GM19395 (cell line): ENCODE measurements around the gene GPR75.

Experiments used
- ATAC-seq: cut with Tn5 transposase; IDR thresholded peaks from one replicate; pipeline ENCODE4 v1.9.1; 2021; ENCODE audit warnings: mild to moderate bottlenecking, moderate library complexity; ENCODE audit not compliant: unreplicated experiment

The GPR75 gene

DNA sequence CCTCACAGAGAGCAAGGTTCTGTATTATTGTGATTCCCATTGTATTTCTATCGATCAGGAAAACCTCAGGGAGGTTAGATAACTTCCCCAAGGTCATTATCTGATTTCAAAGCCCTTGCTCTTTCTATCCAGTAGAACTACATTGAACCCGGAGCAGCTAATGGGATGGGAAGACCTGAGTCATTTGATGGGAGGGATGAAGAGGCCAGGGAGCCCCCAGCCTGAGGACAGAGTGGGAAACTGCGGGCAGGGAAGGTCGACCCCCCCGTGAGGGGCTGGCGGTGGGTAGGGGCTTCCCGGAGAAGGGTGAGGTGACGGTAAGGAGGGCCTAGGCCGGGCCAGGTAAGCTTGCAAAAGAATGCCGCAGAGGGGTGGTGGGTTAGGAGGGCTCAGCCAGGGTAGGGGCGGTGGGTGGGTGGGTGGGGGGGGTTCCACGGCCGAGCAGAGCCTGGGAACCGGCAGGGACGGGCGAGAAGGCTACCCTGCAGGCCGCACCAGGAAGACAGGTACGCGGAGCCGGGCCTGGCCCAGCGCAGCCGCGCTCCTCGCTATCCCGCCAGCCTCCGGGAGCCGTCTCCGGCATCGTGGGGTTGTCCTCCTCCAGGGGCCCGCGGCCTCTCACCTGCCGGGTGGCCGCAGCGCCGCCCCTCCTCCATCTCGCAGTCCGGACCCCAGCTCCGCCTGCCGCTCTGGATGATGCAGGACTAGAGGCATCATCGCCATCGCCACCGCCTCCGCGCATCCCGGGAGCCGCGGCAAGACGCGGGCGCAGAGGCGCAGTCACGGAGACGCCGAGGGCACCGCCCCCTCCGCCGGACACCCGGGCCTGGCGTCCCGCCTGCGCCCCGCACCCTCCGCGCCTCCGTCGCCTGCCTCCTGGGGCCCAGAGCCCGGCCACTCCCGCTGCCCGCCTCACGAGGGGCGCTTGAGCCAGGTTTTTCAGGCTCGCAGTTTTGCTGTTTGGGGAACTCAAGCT, at the start of gene GPR75:
GPR75 (minus strand) TSS at position 762 of the 976 bp plus-strand sequence. CDS start 5,211 bp downstream, outside the sequence.
- no peak for ATAC-seq

DNA sequence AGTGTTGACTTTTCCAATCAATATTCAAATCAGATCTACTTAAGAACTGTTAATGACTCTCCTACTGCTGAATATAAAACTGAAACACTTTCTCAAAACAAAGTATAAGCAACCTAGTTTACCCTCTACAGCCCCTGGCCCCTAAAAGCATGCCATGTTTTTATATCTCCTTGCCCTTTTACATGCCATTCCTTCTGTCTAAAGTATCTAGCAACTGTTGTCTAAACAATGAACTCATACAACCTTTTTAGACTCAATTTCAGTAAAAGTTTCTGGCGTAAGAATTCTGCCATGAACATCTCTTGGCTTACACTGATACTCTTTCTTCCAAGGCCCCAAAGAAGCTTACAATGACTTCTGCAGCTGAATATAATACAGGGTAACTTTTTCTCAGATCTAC, 47.8 kb upstream of the GPR75 start:
- ATAC-seq: no peak

DNA sequence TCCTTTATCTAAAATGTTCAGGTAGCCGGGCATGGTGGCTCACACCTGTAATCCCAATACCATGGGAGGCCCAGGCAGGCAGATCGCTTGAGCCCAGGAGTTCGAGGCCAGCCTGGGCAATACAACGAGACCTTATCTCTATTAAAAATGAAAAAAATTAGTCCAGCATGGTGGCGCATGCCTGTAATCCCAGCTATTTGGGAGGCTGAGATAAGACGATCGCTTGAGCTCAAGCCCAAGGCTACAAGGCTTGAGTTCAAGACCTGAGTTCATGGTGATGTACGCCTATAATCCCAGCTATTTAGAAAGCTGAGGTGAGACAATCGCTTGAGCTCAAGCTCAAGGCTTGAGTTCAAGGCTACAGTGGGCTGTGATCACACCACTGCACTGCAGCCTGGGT, 45.6 kb upstream of the GPR75 start:
- no peak for ATAC-seq

DNA sequence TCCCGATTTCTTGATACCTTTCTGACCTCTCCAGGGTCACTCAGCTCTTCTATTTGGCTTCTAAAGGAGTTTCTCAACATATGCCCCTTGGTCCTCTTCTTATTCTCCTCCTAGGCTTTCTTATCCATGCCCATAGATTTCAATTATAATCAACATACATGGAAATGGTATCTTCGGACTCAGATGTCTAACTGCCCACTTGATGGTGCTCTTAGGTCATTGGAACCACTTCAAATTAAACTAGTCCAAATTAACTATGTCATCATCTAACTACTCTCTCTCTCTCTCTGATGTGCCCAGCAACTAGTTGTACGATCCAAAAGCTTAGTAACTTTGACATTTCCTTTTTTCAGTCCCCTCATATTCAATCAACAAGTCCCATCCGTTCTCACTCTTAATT, 43.2 kb upstream of the GPR75 start:
- ATAC-seq: no peak

DNA sequence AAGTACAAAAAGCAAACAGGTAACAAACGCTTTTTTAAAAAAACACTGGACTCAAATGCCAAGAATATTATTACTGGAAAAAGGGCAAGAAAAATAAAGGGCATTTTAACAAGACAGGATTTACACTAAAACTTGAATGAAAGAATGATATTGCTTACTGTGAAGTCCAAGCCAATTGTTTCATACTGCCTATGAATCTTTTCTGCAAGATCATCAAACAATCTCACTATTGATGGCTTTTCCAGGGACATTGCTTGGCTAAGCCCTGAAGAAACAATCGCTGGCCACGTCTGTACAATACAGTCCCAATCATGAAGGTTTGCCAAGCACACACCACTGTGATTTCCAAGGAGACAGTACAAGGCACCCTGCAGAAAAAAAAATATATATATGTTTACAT, 41.4 kb upstream of the GPR75 start:
- ATAC-seq: no peak

DNA sequence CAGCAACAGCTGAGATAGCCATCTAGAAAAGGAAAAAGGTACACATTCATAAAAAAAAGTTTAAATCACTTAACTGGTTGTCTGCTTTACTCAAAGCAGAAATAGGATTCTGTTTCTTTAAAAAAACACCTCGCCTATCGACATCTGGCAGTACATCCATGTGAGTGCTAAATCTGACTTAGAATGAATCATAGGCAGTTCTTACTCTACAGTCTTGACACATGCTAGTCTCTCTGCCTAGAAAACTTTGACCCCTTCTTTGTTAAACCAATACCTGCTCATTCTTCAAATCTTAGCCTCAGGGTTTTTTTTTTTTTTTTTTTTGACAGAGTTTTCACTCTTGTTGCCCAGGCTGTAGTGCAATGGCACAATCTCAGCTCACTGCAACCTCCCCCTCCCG, 37.1 kb upstream of the GPR75 start:
- no peak for ATAC-seq

DNA sequence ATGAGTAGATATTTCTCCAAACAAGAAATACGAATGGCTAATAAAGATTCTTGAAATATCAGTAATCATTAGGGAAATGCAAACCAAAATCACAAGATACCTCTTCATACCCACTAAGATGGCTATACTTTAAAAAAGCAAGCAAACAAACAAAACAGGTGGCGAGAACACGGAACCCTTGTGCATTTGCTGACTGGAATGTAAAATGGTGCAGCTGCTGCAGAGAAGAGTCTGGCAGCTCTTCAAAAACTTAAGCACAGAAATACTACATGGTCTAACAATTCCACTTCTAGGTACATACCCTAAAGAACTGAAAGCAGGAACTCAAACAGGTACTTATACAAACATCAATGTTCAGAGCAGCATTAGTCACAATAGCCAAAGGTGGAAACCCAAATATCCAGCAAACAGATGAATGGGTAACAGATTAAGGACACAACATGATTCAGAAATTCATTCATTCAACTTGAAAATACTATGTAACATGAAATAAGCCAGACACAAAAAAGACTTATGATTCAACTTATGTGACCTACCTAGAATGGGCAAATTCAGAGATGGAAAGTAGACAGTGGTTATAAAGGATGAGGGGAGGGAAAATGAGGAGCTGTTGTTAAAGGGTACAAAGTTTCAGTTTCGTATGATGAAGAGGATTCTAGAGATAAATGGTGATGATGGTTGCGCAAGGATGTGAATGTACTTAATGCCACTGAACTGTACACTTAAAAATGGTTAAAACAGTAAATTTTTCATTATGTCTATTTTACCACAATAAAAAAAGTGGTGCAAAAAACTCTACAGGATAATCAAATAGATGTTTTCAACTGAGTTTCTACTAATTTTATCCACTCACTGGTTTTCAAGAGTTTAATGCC, 26.9 kb upstream of the GPR75 start:
- ATAC-seq: no peak

DNA sequence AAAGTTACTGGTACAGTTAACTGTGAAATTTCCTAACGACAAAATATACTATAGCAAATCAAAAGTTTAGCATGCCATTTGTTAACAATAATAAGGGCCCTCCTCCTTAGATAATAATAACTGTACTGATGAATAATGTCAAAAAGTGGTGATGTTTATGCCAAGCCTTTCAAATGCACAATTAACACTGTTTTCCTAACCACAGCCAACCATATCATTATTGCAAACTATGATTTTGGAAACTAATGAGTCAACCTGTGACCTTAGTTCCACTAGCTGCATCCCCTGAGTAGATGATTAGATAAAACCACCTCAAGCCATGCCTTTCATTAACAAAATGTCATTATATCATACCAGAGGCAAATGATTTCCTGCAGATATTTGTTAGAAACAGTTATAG, 25.1 kb upstream of the GPR75 start:
- no peak for ATAC-seq

DNA sequence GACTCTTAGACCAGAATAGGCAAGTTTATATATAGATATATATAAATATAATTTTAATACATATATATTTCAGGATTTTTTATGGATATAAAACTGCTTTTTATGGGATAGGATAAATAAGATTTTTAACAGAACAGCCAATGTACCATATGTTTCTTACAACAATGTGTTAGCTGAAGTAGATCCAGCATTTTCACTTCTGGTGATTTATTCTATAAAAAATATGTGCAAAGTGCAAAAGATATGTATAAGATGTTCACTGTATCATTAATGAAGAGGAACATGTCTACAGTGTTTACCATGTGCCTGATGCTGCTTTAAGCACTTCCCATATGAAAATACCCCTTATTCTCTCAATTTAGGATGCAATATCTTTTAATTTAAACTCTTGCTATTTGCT, 22.2 kb upstream of the GPR75 start:
- ATAC-seq: no peak

DNA sequence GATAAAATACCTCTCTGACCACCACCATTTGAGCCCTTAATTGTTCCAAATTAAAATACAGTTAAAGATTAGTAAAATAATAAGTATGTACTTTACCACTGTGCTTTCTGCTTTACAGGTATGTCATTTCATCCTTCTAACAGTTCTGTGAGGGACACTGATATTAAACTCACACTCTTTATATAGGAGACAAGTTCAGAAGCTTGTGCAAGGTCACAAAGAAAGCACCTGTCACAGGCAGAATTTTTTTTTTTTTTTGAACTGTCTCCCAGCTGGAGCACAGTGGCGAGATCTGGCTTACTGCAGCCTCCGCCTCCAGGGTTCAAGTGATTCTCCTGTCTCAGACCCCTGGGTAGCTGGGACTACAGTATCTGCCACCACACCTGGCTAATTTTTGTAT, 21.6 kb upstream of the GPR75 start:
- no peak for ATAC-seq

DNA sequence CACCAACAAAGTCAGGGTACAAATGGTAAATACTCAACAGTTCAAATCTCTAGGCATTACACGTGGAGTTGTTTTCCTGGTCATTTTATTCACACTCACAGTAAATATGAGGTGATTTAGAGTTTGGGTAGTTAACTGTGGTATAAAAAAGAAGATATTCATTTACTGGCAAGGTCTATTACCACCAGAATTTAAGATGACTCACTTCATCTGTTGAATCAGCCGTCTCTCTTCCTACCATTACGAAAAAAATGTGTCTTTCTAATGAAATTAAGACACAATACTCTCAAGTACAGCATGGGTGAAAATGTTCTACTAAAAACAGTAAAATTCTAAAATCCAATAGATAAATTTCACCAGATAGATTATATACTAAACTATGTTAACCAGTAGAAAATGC, 21.0 kb upstream of the GPR75 start:
- ATAC-seq: no peak

DNA sequence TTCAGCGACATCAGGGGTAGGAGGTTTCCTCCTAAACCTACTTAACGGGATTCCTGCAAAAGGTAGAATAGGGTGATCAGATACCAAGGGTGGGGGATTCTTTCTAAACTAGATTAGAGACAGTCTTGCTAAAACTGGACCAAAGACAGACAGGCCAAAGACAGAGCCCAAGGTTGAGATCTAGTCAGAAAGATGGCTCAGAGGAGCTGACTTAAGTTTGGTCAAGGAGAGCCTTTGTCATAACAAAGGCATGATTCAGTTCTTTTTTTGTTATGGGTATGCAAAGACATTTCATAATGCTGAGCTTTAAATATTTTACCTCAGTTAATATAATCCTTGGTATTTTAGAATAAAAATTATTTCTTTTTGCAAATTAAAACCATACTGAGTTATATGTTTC, 17.8 kb upstream of the GPR75 start:
- no peak for ATAC-seq

DNA sequence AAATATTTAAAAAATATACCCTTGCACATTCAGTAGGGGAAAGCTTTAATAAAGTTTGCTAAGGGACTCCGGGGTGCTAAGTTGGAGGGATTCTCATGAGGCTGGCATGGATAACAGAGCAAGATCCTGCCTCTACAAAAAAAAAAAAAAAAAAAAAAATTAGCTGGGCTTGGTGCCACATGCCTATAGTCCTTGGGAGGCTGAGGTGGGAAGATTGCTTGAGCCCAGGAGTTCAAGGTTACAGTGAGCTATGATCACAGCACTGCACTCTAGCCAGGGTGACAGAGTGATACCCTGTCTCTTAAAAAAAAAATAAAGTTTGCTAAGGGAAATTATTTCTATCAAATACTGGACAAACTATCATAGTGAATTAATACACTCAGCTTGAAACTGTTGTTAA, 17.3 kb upstream of the GPR75 start:
- no peak for ATAC-seq

DNA sequence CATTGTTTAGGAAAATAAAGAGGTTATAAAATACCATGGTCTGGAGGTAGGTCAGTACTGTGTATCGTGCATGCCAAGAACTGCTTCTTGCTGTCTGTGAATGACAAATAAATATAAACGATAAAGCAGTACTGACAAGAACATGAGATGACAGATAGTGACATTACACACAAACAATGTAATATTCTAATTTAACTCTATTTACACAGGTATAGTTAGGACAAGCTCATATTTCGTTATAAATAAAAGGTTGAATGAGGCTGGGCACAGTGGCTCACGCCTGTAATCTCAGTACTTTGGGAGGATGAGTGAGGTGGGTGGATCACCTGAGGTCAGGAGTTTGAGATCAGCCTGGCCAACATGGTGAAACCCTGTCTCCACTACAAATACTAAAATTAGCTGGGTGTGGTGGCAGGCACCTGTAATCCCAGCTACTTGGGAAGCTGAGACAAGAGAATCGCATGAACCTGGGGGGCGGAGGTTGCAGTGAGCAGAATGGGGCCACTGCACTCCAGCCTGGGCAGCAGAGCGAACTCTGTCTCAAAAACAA, 14.7 kb upstream of the GPR75 start:
- no peak for ATAC-seq

DNA sequence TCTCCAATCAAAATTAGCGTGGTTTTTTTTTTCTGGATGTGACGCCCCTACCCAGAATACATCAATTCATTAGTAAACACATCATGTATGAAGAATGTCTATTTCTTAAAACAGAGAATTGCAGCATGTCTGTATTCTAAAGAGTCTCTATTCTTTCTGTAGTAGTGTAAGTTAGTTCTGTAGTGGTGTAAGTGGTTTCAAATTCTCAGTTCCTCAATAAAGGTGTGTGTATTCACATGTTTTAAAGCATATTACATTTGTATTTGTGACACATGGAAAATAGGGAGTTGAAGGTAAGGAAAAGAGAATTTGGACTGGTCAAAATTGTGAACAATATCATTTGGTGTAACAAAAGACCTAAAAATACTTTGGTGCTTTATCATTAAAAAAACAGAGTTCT, 8.0 kb upstream of the GPR75 start:
- ATAC-seq: no peak

DNA sequence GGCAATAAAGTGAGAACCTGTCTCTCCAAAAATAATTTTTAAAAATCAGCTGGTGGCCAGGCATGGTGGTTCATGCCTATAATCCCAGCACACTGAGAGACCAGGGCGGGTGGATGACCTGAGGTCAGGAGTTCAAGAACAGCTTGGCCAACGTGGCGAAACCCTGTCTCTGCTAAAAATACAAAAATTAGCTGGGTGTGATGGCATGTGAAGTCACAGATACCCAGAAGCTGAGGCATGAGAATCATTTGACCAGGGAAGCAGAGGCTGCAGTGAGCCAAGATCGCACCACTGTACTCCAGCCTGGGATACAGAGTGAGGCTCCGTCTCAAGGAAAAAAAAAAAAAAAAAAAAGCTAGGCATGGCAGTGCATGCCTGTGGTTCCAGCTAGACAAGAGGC, 7.4 kb upstream of the GPR75 start:
- ATAC-seq: no peak

DNA sequence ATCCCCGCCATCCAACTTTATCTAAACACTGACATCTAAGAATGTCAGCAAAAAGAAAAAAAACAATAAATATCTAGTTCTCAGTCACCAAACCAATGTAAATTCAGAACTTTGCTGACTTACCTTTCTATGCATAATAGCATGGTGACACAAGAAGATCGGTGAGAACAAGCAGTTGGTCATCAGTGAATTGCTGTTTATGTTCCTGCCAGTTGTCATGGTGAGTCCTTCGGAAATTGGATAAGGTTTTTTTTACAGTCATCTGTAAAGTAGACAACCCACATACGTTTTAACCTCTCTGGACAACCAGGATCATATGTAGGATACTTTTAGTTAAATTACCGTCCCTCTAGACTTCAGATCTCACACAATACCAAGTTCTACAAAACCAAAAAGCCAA, 6.2 kb upstream of the GPR75 start:
- no peak for ATAC-seq

DNA sequence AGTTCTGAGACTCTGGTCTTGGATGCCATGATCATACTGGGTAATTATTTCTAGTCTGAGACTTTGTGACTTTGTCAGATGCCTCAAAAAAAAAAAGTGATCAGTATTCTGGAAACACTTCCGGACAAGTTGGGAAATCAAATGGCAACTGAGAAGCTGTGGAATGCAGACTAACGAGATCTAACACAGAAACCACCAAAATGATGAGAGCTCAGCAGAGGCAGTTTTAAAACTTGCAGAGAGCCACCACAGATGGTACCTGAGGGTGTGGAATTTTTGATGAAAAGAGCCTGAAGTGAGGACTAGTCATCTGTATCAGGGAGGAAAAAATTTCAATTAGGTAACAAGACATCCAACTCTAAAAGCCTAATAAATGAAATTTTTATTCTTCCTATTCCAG, 5.5 kb upstream of the GPR75 start:
- ATAC-seq: no peak

DNA sequence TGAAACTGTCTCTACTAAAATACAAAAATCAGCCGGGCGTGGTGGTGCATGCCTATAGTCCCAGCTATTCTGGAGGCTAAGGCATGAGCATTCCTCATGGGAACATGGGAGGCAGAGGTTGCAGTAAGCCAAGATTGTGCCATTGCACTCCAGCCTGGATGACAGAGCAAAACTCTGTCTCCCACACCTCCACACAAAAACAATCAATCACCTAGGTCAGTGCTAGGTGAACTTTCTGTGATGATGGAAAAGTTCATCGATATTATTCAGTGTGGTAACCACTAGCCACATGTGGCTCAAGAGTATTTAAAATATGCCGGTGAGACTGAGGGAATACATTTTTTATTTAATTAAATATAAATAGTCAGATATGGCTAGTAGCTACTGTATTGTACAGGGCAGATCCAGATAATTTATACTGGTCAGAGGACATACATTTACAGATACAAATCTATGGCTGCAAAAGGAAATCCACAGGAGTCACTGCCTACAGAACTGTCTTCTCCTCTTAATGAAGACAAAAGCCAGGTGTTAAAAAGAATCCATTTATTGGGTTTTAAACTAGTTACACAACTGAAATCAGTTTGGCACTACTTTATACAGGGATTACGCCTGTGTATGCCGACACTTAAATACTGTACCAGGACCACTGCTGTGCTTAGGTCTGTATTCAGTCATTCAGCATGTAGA, 3.9 kb upstream of the GPR75 start:
- ATAC-seq: no peak

DNA sequence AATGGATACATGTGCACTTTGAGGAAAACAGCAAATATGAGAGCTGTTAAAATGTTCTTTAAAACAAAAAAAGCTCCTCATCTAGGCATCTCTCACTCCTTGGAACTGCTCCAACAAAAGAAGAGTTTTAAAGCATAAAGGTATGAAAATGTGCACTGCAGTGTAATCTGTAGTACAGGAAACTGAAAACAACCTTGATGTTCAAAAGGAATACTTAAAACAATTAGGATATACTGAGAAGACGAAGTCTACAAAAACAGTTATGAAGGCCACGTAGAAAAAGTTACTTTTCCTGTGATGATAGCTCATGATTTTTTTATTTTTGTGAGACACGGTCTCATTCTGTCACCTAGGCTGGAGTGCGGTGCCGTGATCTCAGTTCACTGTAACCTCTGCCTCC, 2.1 kb upstream of the GPR75 start:
- no peak for ATAC-seq

DNA sequence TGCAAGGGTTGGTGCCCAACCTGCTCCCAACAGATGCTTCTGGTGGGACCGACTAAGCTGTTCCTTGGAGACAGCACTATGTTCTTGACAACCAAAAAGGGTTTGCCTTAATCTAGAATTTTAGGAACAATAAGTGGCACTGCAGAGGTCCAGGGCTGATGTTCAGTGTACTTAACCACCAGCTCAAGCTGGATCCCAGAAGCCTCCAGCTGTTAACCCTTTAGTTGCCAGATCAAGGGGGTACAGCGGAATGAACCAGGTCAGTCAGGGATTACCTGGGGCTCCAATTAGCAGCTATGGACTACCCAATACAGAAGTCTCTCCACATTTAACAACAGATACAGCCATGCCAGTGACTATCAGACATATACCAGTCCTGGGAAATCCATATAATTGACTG, 3.5 kb downstream of the GPR75 start:
- ATAC-seq: no peak
